Activated naive CD8-positive, alpha-beta T cell treated with anti-CD3 and anti-CD28 coated beads, Interleukin-2, amount 50 U/mL, for 24 hours (primary cell): ENCODE results near the gene MT1X.
A peak's percentile ranks its signal among the peaks of the same experiment; 100 is the strongest.
"Not testable (repeated sequence)": the region's sequence is repeated elsewhere in the genome, so short reads cannot be mapped to it uniquely, and the experiment has no call there.

Experiments used
- ATAC-seq: fragments of 150-1000 bp; cut with Tn5 transposase; one replicate; pipeline ENCODE4 v1.10.0; 2021
- DNase-seq: peaks from one replicate; pipeline ENCODE4 v3.0.0; 2021
- H3K27ac Mint-ChIP-seq: one replicate; pipeline ENCODE4 v1.8.0; 2021; ENCODE audit warnings: mild to moderate bottlenecking, mixed read lengths
- H3K27me3 Mint-ChIP-seq: one replicate; pipeline ENCODE4 v1.8.0; 2021; ENCODE audit warnings: mixed read lengths
- H3K36me3 Mint-ChIP-seq: one replicate; pipeline ENCODE4 v1.8.0; 2021; ENCODE audit warnings: low read depth, mixed read lengths
- H3K4me1 Mint-ChIP-seq: one replicate; pipeline ENCODE4 v1.8.0; 2021; ENCODE audit warnings: mixed read lengths
- H3K4me3 Mint-ChIP-seq: one replicate; pipeline ENCODE4 v1.8.0; 2021; ENCODE audit warnings: mild to moderate bottlenecking, moderate library complexity, mixed read lengths
- H3K9me3 Mint-ChIP-seq: one replicate; pipeline ENCODE4 v1.8.0; 2021; ENCODE audit warnings: mixed read lengths

The MT1X gene

DNA sequence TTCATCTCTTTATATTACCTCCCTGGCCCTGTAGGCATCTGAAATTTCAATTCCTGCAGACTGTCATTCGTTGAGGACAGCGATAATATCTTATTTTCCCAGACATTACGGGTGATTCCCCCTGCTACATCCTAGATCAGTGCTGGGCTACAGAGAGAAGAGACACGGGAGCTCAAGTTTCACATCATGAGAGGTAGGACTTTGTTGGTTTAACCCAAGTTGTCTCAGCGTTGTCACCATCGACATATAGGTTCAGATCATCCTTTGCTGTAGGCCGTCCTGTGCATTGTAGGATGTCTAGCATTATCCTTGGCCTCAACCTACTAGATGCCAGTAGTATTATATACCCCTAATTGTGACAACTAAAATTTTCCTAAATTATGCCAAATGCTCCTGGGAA is 19.3 kb downstream of the MT1X start:
- no peak for ATAC-seq
- H3K9me3 Mint-ChIP-seq = peaks cover 5% of the 10 kb centered on the region
- no peak overlapping the region for H3K4me3 Mint-ChIP-seq

DNA sequence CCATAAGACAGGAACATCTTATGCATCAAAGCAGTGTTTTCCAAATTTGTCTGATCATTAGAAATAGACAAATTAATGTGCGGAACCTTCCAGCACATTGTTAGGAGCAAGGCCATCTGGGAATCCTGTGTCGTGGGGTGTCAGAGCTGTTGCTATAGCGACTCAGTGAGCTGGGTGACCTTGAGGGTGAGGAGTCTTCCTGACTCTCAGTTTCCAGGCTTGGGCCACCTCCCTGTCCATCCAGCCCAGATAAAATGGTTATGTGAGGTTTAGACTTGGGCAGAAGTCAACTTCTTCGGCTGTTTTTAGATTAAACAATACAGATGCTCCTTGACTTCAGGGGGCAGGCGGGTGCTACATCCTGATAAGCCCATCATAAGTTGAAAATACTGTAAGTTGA is 20.6 kb downstream of the MT1X start:
- Mint-ChIP-seq H3K4me3 (no peak overlapping the region), H3K27ac (no peak overlapping the region), H3K27me3 (no peaks in the 10 kb centered on the region), H3K4me1 (peaks cover 12% of the 10 kb centered on the region), H3K36me3 (no peaks in the 10 kb centered on the region), H3K9me3 (no peaks in the 10 kb centered on the region)
- ATAC-seq (no peak), DNase-seq (no peak)

More for the DNA sequence above, 19.3 kb downstream of the MT1X start:
- DNase-seq = no peak
- Mint-ChIP-seq H3K27ac (no peak overlapping the region), H3K4me1 (peaks cover 9% of the 10 kb centered on the region), H3K27me3 (no peaks in the 10 kb centered on the region), H3K36me3 (no peaks in the 10 kb centered on the region)

DNA sequence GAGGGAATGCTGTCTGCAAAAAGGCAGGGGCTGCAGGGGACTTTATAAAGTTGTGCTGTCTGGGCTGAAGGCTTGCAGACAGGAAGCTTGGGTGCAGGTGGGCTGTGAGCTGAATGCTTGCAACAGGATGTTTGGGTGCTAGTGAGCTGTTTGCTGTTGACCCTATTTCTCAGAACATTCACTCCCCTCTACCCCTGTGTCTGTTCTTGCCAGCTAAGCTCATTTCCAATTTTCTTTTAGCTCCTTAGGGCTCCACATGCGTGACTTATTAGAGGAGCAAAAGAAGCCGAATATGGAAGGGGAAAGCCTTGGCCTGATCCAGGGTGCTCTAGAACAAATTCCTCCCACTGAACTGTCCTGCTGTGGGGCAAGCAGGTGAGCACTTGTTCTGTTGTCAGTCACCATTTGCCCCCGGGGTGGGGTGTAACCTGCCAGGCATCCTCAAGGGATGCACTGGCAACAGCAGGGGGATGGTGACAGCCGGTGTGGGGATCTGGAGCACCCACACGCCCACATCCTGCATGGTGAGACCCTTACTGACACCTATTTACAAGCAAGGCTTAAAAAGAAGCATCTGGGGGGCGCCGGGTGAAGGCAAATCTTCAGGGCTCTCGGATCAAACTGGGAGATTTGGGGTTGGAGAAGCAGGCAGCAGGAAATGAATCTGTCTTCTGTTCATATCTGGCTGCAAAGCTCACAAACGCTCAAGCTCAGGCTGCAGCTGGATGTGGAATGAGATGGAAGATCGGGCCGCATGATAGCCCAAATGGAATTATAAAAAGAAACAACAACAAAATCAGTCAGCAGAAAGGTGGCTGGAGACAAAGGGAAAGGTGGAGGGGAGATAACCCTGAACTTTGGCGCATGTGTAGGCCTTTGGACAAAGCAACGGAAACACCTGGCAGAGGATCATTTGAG is 26.5 kb downstream of the MT1X start:
- H3K4me3 Mint-ChIP-seq = peak overlapping the region; percentile 49
- DNase-seq (peak; percentile 19), ATAC-seq (peak; percentile 38)
- H3K9me3 Mint-ChIP-seq = no peaks in the 10 kb centered on the region
- peak overlapping the region; percentile 65 for H3K27ac Mint-ChIP-seq
- no peaks in the 10 kb centered on the region for H3K27me3 Mint-ChIP-seq
- peaks cover 30% of the 10 kb centered on the region for H3K4me1 Mint-ChIP-seq
- H3K36me3 Mint-ChIP-seq = no peaks in the 10 kb centered on the region

DNA sequence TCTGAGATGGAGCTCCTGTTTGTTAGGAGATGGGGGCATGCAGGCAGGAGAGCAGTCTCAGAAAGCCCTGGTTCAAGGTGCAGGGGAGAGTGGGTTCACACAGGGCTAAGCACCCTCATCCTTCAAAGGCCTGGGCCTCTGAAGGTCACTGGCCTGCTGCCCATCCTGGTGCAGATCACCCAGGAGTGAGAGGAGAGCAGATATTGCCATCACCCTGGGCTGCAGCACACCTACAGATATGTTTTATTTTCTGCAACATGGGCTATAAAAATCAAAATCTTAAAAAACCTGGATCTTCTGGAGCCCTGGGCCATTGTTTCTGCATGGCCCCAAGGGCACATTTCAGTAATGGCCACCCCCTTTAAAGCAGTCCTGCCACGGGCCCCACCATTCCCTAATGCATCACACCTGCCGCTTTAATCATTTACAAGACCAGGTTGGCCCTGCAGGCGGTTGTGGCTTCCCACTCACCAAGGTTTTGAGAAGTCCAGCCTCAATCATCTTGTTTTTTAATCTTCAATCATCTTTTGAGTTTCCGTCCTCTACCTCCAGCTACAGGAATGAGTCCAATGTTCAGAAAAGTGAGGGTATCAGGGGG is 27.3 kb downstream of the MT1X start:
- peak overlapping the region; percentile 65 for H3K27ac Mint-ChIP-seq
- peak overlapping the region; percentile 49 for H3K4me3 Mint-ChIP-seq

DNA sequence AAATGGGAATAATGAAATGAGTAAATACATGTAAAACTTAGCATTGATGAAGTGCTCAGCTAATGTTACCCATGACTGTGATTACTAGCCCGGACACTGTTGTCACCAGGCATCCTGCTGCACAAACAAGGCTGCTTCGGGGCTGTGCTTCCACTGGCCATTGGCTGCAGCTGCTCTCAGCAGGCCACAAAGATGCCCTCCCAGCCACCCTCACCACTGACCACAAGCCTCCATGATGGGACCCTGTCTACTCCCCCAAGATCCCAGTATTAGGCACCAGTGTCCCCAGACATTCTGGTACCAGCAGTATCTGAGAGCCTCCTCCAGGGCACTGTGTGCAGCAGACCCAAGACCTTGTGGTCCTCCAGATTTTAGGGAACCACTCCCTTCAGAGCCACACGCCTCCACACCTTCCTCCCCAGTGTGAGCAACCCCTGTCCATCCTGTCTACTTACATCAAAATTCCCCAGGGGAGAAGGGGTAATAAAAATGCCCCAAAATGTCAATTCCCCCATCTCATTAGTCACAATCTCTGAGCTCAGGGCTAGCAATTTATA is 28.0 kb downstream of the MT1X start:
- no peaks in the 10 kb centered on the region for H3K36me3 Mint-ChIP-seq
- H3K4me3 Mint-ChIP-seq = peak overlapping the region; percentile 49
- DNase-seq (no peak), ATAC-seq (peak; percentile 17)
- no peaks in the 10 kb centered on the region for H3K27me3 Mint-ChIP-seq
- H3K27ac Mint-ChIP-seq = peak overlapping the region; percentile 27
- no peaks in the 10 kb centered on the region for H3K9me3 Mint-ChIP-seq
- peaks cover 30% of the 10 kb centered on the region for H3K4me1 Mint-ChIP-seq

More for the DNA sequence above, 27.3 kb downstream of the MT1X start:
- no peaks in the 10 kb centered on the region for H3K27me3 Mint-ChIP-seq
- no peaks in the 10 kb centered on the region for H3K9me3 Mint-ChIP-seq
- peak; percentile 33 for ATAC-seq
- peaks cover 30% of the 10 kb centered on the region for H3K4me1 Mint-ChIP-seq
- DNase-seq = peak; percentile 14
- H3K36me3 Mint-ChIP-seq = no peaks in the 10 kb centered on the region

DNA sequence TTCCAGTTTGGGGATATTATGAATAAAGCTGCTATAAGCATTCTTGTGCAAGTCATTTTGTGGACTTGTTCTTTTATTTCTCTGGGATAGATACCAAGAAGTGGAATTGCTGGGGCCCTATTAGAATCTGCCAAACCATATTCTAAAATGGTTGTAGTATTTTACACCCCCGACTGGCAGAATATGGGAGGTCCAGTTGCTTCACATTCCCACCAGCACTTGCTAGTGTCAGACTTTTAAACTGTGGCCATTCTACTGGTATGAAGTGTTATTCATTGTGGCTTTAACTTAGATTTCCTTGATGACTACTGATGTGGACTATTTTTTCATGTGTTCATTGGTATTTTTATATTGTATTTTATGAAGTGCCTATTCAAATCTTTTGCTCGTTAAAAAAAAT is 29.6 kb downstream of the MT1X start:
- ATAC-seq (no peak), DNase-seq (no peak)
- Mint-ChIP-seq H3K9me3 (no peaks in the 10 kb centered on the region), H3K4me3 (no peak overlapping the region), H3K27ac (no peak overlapping the region), H3K27me3 (no peaks in the 10 kb centered on the region), H3K36me3 (no peaks in the 10 kb centered on the region), H3K4me1 (peaks cover 30% of the 10 kb centered on the region)

DNA sequence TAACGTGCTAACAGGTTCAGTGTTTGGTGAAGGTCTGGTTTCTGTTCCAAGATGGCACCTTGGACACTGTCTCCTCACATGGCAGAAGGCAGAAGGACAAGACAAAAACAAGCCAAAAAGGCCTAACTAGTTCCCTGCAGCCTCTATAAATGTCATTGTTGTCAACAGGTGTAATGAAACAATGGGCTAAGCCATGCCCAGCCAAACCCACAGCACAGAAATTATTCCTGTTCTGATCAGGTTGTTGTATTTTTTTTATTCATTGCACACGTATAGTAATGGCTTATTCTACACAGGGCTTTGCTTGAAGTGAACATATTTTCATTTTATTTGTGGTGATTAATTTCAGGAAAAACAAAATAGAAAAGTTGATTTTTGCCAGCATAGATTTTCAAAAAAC is 31.5 kb downstream of the MT1X start:
- no peak overlapping the region for H3K27ac Mint-ChIP-seq
- H3K9me3 Mint-ChIP-seq = no peaks in the 10 kb centered on the region
- H3K27me3 Mint-ChIP-seq = no peaks in the 10 kb centered on the region
- H3K4me1 Mint-ChIP-seq = peaks cover 20% of the 10 kb centered on the region
- no peaks in the 10 kb centered on the region for H3K36me3 Mint-ChIP-seq
- ATAC-seq (no peak), DNase-seq (no peak)
- no peak overlapping the region for H3K4me3 Mint-ChIP-seq

DNA sequence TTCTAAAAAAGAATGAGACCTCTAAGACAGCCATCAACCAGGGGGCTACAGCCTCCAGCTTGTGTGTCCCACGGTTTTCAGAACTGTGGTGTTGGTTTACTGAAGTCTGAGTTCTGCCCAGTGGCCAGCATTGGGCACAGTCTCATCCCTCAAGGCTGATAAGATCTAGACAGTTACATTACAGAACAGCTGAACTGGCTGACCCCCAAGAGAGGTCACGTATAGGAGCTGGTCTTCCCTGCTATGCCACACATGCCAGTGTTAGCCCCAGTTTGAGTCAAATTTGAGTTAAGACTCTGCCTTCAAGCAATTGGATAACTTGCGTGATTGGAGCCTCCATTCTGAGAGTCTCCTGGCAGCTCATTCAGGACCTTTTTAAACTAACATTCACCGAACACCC is 32.9 kb downstream of the MT1X start:
- H3K4me3 Mint-ChIP-seq = no peak overlapping the region
- no peaks in the 10 kb centered on the region for H3K36me3 Mint-ChIP-seq
- H3K27ac Mint-ChIP-seq = no peak overlapping the region
- DNase-seq (no peak), ATAC-seq (no peak)
- no peaks in the 10 kb centered on the region for H3K27me3 Mint-ChIP-seq
- H3K4me1 Mint-ChIP-seq = peaks cover 6% of the 10 kb centered on the region
- H3K9me3 Mint-ChIP-seq = no peaks in the 10 kb centered on the region

DNA sequence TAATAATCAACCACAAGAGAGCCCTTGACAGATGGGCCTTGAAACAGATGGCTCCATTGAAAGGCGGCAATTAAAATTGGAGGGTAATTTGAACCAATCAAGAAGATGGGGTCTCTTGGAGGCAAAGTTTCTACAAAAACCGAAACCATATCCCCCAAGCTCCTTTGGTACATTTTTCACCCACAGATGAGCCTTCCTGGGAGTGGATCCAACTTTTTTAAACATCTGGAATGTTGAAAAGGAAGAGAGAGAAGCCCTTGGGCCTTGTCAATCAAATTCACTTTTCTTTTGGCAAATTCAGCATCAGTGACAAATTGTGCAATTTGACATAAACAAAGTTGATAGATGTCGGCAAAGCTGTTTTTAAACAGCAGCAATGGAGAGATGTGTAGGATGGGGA is 34.5 kb downstream of the MT1X start:
- H3K36me3 Mint-ChIP-seq = no peaks in the 10 kb centered on the region
- ATAC-seq (no peak), DNase-seq (no peak)
- H3K27me3 Mint-ChIP-seq = no peaks in the 10 kb centered on the region
- no peak overlapping the region for H3K27ac Mint-ChIP-seq
- no peaks in the 10 kb centered on the region for H3K4me1 Mint-ChIP-seq
- no peaks in the 10 kb centered on the region for H3K9me3 Mint-ChIP-seq
- no peak overlapping the region for H3K4me3 Mint-ChIP-seq

DNA sequence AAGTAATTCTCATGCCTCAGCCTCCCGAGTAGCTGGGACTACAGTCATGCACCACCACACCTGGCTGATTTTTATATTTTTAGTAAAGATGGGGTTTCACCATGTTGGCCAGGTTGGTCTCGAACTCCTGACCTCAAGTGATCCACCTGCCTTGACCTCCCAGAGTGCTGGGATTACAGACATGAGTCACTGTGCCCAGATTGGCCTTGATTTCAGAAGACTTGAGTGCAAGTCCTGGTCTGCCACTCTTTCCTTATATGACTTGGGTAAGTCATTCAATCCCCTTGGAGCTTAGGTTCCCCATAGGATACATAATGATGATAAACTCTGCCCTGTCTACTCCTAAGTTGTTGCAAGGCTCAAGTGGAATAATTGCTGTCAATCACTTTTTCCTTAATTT is 35.3 kb downstream of the MT1X start:
- H3K36me3 Mint-ChIP-seq, ATAC-seq, H3K9me3 Mint-ChIP-seq, DNase-seq, H3K4me1 Mint-ChIP-seq, H3K4me3 Mint-ChIP-seq, H3K27me3 Mint-ChIP-seq, H3K27ac Mint-ChIP-seq: not testable (repeated sequence)

DNA sequence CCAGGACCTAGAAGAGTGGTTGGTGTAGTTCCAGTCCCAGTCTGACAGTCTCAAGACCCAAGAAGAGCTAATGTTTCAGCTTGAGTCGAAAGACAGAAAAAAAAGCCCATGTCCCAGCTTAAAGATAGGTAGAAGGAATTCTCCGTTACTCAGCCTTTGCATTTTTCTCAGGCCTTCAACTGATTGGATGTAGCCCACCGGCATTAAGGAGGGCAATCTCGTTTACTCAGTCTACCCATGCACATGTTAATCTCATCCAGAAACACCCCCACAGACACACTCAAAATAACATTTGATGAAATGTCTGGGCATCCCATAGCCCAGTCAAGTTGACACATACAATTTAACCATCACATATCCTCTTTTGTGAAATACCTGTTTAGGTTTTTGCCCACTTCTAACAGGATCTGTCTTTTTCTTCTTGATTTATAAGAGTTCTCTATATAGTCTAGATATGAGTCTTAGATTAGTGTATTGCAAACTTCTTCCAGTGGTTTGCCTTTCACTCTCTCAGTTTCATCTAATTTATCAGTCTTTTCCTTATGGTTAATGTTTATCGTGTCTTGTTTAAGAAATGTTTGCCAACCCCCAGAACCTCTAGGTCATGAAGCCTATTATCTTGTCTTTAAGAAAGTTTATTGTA is 40.1 kb downstream of the MT1X start:
- Mint-ChIP-seq H3K9me3 (no peaks in the 10 kb centered on the region), H3K27me3 (no peaks in the 10 kb centered on the region), H3K36me3 (no peaks in the 10 kb centered on the region), H3K4me1 (no peaks in the 10 kb centered on the region), H3K4me3 (no peak overlapping the region), H3K27ac (no peak overlapping the region)
- DNase-seq (no peak), ATAC-seq (peak; percentile 54)

DNA sequence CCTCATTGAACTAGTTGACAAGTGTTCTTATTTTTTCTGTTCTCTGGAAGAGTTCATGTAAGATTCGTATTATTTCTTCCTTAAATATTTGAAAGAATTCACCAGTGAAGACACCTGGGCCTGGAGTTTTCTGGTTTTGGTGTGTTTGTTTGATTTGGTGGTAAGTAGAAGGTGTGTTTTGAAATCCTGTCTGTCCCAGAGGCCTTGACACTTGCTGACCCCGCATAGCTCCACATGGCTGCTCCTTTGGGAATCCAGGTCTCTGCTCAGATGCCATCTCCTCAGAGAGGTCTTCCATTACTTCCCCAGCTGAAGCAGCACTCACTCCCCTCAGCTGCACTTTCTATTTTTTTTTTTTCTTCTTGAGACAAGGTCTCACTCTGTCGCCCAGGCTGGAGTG is 41.9 kb downstream of the MT1X start:
- H3K27me3 Mint-ChIP-seq = no peaks in the 10 kb centered on the region
- H3K9me3 Mint-ChIP-seq = no peaks in the 10 kb centered on the region
- peaks cover 9% of the 10 kb centered on the region for H3K4me1 Mint-ChIP-seq
- ATAC-seq = no peak
- no peaks in the 10 kb centered on the region for H3K36me3 Mint-ChIP-seq
- DNase-seq = no peak
- no peak overlapping the region for H3K27ac Mint-ChIP-seq
- H3K4me3 Mint-ChIP-seq = no peak overlapping the region

DNA sequence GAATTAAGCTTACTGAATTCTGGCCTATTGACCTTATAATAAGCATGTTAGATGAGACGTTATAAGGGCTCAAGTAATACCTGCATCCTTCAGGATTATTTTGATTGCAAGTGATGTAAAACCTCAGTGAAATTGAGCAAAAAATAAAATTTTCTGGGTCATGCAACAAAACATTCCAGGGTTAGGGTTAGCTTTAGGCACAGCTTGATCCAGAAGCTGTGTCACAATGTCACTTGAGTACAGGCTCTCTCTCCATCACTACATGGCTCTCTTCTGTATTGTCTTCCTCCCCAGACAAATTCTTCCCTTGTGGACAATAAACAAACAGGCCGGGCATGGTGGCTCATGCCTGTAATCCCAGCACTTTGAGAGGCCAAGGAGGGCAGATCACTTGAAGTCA is 44.0 kb downstream of the MT1X start:
- DNase-seq (no peak), ATAC-seq (no peak)
- Mint-ChIP-seq H3K9me3 (no peaks in the 10 kb centered on the region), H3K4me3 (no peak overlapping the region), H3K27ac (no peak overlapping the region), H3K27me3 (no peaks in the 10 kb centered on the region), H3K4me1 (peaks cover 15% of the 10 kb centered on the region), H3K36me3 (no peaks in the 10 kb centered on the region)

DNA sequence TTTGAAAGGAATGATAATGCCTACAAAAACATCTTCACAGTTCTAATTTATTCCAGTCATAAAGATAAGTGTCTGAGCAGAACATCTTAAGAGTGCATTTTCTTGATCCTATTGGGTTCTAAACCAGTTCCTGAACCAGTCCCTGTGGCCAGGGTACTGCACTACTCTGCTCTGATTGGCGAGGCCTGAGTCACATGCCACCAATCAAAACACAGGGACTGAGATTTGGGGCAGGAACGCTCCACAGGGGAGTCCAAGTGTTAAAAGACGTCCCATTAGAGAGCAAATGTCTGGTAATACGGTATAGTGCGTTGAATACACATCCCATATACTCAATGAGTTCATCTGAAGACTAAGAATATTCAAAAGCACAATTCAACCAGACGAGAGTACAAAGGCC is 44.7 kb downstream of the MT1X start:
- Mint-ChIP-seq H3K4me3 (no peak overlapping the region), H3K27me3 (no peaks in the 10 kb centered on the region), H3K27ac (no peak overlapping the region), H3K4me1 (peaks cover 15% of the 10 kb centered on the region), H3K9me3 (no peaks in the 10 kb centered on the region), H3K36me3 (no peaks in the 10 kb centered on the region)
- ATAC-seq (no peak), DNase-seq (no peak)

DNA sequence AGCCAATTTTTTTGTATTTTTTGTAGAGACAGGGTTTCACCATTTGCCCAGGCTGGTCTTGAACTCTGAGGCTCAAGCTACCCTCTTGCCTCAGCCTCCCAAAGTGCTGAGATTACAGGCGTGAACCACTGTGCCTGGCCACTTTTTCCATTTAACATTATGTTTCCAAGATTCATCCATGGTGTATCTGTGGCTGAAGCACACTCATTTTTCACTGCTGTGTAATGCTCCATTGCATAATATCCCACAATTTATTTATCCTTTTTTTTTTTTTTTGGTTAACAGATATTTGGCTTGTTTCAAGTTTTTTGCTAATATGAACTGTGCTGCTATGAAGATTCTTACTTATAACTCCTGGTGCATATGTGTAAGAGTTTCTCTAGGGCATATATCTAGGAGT is 45.8 kb downstream of the MT1X start:
- Mint-ChIP-seq H3K36me3 (no peaks in the 10 kb centered on the region), H3K4me3 (no peak overlapping the region), H3K4me1 (peaks cover 15% of the 10 kb centered on the region), H3K27ac (no peak overlapping the region), H3K9me3 (no peaks in the 10 kb centered on the region), H3K27me3 (no peaks in the 10 kb centered on the region)
- DNase-seq = no peak
- no peak for ATAC-seq
